K562 (cell line): Measurements from ENCODE around the gene PMPCA. TPM values are rescaled to one million over a fixed set of nuclear protein-coding genes. Genes with fewer than 3 reads are reported as not detected.
A peak's percentile ranks its signal among the peaks of the same experiment; 100 is the strongest.
"Not testable (repeated sequence)": the region's sequence is repeated elsewhere in the genome, so short reads cannot be mapped to it uniquely, and the experiment has no call there.

ENCODE experiments used
- ATAC-seq: fragments of 200-7000 bp; cut with Tn5 transposase; 3 replicates; pipeline ENCODE4 v1.9.1; 2020; ENCODE audit warnings: moderate library complexity
- BruUV-seq: library from RNA; stranded (reverse); fragments of 400-500 nt; replicated peaks from 2 replicates; lab custom pipeline; 2021; lab: Mats Ljungman, UMichigan
- CTCF ChIA-PET: fragments of 300-600 bp; formaldehyde crosslinking; extraction: SDS; loops from one replicate; lab custom pipeline; 2021; ENCODE audit warnings: low intra/inter-chr PET ratio; lab: Yijun Ruan, JAX
- POLR2A ChIA-PET: fragments of 300-600, 350-650 bp; sonication (Branson Sonifier 250); formaldehyde crosslinking; extraction: SDS; loops from one replicate; lab custom pipeline; 2021; ENCODE audit warnings: antibody characterized with exemption, inconsistent platforms; lab: Yijun Ruan, JAX
- DNase-seq, 4 experiments: peaks; one replicate each; pipeline versions ENCODE4 v3.0.0 to v3.0.0-alpha.2; 2011 to 2018; ENCODE audit warnings: low spot score in 3 of 4, mixed read lengths in 3 of 4; ENCODE audit errors: extremely low read depth in 1 of 4
- FAIRE-seq: peaks from 2 replicates; lab custom pipeline; 2011; peaks lifted over from hg19 to GRCh38; lab: Jason Lieb, UNC
- H2AFZ ChIP-seq: 2 replicates; pipeline ENCODE4 v1.6.0; 2011; ENCODE audit warnings: low read depth, low read length, control low read depth, inconsistent platforms
- H3K27ac ChIP-seq: fragments of 200-600 bp; 3 replicates; pipeline ENCODE4 v1.8.0; 2011; ENCODE audit warnings: low read depth, mild to moderate bottlenecking, control low read depth, inconsistent platforms, low read length, moderate library complexity, mixed read lengths; ENCODE audit errors: extremely low read depth
- H3K27me3 ChIP-seq, 2 experiments: fragments of 300-600 bp in 1 of 2; 2 replicates in 1 of 2; 3 replicates in 1 of 2; pipeline versions ENCODE4 v1.6.0 to v1.8.0; 2011; ENCODE audit warnings: inconsistent platforms in 2 of 2, low read length in 2 of 2, mild to moderate bottlenecking in 1 of 2, mixed read lengths in 1 of 2, moderate library complexity in 1 of 2; ENCODE audit not compliant: control insufficient read depth in 2 of 2, insufficient read depth in 2 of 2
- H3K36me3 ChIP-seq: fragments of 300-600 bp; 3 replicates; pipeline ENCODE4 v1.8.0; 2011; ENCODE audit warnings: mild to moderate bottlenecking, low read length, inconsistent platforms; ENCODE audit not compliant: control insufficient read depth, insufficient read depth
- H3K4me1 ChIP-seq, 2 experiments: fragments of 200-600 bp in 1 of 2; replicated peaks in 1 of 2; 2 replicates in 1 of 2; 3 replicates in 1 of 2; pipeline versions ENCODE4 v1.5.1 to v1.8.0; 2011; ENCODE audit warnings: inconsistent platforms in 2 of 2, low read length in 2 of 2, mild to moderate bottlenecking in 1 of 2, mixed read lengths in 1 of 2, moderate library complexity in 1 of 2; ENCODE audit not compliant: control insufficient read depth in 2 of 2, insufficient read depth in 2 of 2
- H3K4me2 ChIP-seq: 2 replicates; pipeline ENCODE4 v1.6.1; 2011; ENCODE audit warnings: low read length, control low read depth, inconsistent platforms, mixed read lengths; ENCODE audit not compliant: insufficient read depth
- H3K4me3 ChIP-seq: fragments of 200-600 bp; sonication (generic), shearing (Covaris generic); 2 replicates; pipeline ENCODE4 v1.5.1; 2016; ENCODE audit warnings: control low read depth, inconsistent platforms
- H3K79me2 ChIP-seq: fragments of 200-600 bp; 3 replicates; pipeline ENCODE4 v1.8.0; 2011; ENCODE audit warnings: low read length, inconsistent platforms; ENCODE audit not compliant: control insufficient read depth, insufficient read depth
- H3K9ac ChIP-seq, 2 experiments: 2 replicates each; pipeline versions ENCODE4 v1.6.0 to v1.6.1; 2011; ENCODE audit warnings: low read depth in 2 of 2, low read length in 2 of 2, control low read depth in 1 of 2, inconsistent platforms in 1 of 2, mild to moderate bottlenecking in 1 of 2, mixed read lengths in 1 of 2; ENCODE audit not compliant: insufficient read depth in 1 of 2
- H3K9me1 ChIP-seq: one replicate; pipeline ENCODE4 v1.6.0; 2011; ENCODE audit warnings: inconsistent platforms, mild to moderate bottlenecking, low read length, moderate library complexity; ENCODE audit not compliant: control insufficient read depth, insufficient read depth
- H3K9me3 ChIP-seq: replicated peaks from 2 replicates; pipeline ENCODE4 v1.5.1; 2011; ENCODE audit warnings: low read depth, low read length, inconsistent platforms; ENCODE audit not compliant: control insufficient read depth, insufficient read depth
- H4K20me1 ChIP-seq: replicated peaks from 2 replicates; pipeline ENCODE4 v1.6.1; 2011; ENCODE audit warnings: low read length, inconsistent platforms, mixed read lengths; ENCODE audit not compliant: control insufficient read depth, insufficient read depth
- GATAD2B ChIP-seq: fragments of 450-650 bp; IDR thresholded peaks from 2 replicates; pipeline ENCODE4 v1.6.1; 2017; ENCODE audit warnings: mild to moderate bottlenecking, borderline replicate concordance
- HMGN3 ChIP-seq: IDR thresholded peaks from 2 replicates; pipeline ENCODE4 v1.6.1; 2011; ENCODE audit warnings: borderline replicate concordance, low read depth, mild to moderate bottlenecking, mixed read lengths, low read length; ENCODE audit not compliant: insufficient read length; ENCODE audit errors: extremely low read depth
- HOXB6 ChIP-seq: fragments of 250-450 bp; sonication (Bioruptor Pico); IDR thresholded peaks from 2 replicates; pipeline ENCODE4 v1.5.1; 2022; ENCODE audit warnings: mild to moderate bottlenecking, borderline replicate concordance
- NFYB ChIP-seq: IDR thresholded peaks from 2 replicates; pipeline ENCODE4 v1.6.1; 2011; ENCODE audit warnings: mild to moderate bottlenecking, moderate library complexity; ENCODE audit not compliant: insufficient read length; ENCODE audit errors: extremely low read depth
- POLR2G ChIP-seq: fragments of 200-400 bp; formaldehyde crosslinking; IDR thresholded peaks from 2 replicates; pipeline ENCODE4 v1.6.1; 2017; ENCODE audit warnings: low read depth, mild to moderate bottlenecking, antibody characterized with exemption, low read length, moderate library complexity
- RBBP5 ChIP-seq: fragments of 200-600 bp; sonication (generic); IDR thresholded peaks from 2 replicates; pipeline ENCODE4 v1.6.1; 2012; ENCODE audit warnings: borderline replicate concordance, mild to moderate bottlenecking, low read length, control low read depth, inconsistent platforms; ENCODE audit not compliant: insufficient read depth, poor library complexity, severe bottlenecking
- RBFOX2 ChIP-seq: fragments of 200-400 bp; formaldehyde crosslinking; IDR thresholded peaks from 2 replicates; pipeline ENCODE4 v1.6.1; 2017; ENCODE audit warnings: low read depth, mild to moderate bottlenecking, low read length, moderate library complexity
- RBM15 ChIP-seq: fragments of 200-400 bp; formaldehyde crosslinking; IDR thresholded peaks from 2 replicates; pipeline ENCODE4 v1.6.1; 2018; ENCODE audit warnings: mild to moderate bottlenecking, low read length, moderate library complexity; ENCODE audit not compliant: insufficient read depth
- ZNF24 ChIP-seq: fragments of 450-650 bp; IDR thresholded peaks from 2 replicates; pipeline ENCODE4 v1.6.1; 2016
- whole genome bisulfite sequencing: fragments of 100-300 bp; shearing (Covaris generic); methylation state at CpG from one replicate; pipeline ENCODE4 v1.1.6; 2016; ENCODE audit warnings: low coverage, mixed read lengths; ENCODE audit not compliant: insufficient coverage; ENCODE audit errors: missing lambda C conversion rate; 5-methylcytosine and 5-hydroxymethylcytosine counted together
- in situ Hi-C: fragments of 300-500 bp; cut with MboI; formaldehyde crosslinking; loops from 4 replicates; pipeline ENCODE4 v1.15.0; 2018; ENCODE audit warnings: inconsistent platforms, mixed read lengths
- intact Hi-C: fragments of 100-400 bp; cut with micrococcal nuclease; formaldehyde crosslinking; loops from 2 replicates; pipeline ENCODE4 v1.14.2; 2022
- polyA plus RNA-seq, 8 experiments: library from polyadenylated mRNA; depleted of rRNA in 4 of 8; stranded (reverse) in 5 of 8; unstranded in 3 of 8; fragments of >200 nt; fragmentation: Nextera tagmentation in 2 of 8; fragmentation: Illumina TruSeq in 1 of 8; extraction: Ambion mirVana in 2 of 8; extraction: Trizol in 1 of 8; gene quantifications; 2 replicates each; pipeline versions ENCODE4 v1.2.1 to v1.2.3, GENCODE V29; 2011 to 2014; ENCODE audit warnings: inconsistent platforms in 1 of 8, missing spikeins in 1 of 8
- total RNA-seq, 7 experiments: library from RNA; depleted of rRNA in 6 of 7; stranded (reverse); fragments of >200 nt in 6 of 7; fragmentation: Illumina TruSeq in 2 of 7; extraction: Trizol in 2 of 7; gene quantifications; 2 replicates each; pipeline versions ENCODE4 v1.2.1 to v1.2.3, GENCODE V29; 2011 to 2021; ENCODE audit warnings: low replicate concordance in 1 of 7

The PMPCA gene
- total and polyA plus RNA-seq, 9 of the 15 experiments (the other 6 are each of a cell fraction or from before 2014, with no cell fraction given): 23.9 to 143 (median 86.6) TPM

DNA sequence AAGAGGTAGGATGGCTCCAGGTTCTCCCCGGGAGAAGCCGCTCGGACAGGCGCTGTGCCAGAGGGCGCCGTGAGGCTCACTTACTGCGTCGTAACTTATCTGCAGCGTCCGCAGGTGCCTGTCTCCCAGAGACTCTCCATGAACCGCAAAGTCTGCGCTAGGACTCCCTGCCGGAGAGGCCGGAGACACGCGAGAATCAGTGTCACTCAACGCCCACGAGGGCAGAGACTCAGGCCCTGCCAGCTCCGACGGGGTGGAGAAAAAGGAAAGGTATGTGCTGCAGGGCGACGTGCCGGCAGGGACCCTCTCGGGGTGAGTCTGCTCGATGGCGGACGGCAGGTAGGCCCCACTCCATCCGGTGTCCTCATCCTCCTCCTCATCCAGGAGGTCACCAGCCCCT lies 3.4 kb upstream of the PMPCA start:
- intact Hi-C loops, H3K9me1 ChIP-seq, in situ Hi-C loops, H3K27me3 ChIP-seq, H3K27ac ChIP-seq, FAIRE-seq, H4K20me1 ChIP-seq, CTCF ChIA-PET, H2AFZ ChIP-seq, H3K4me2 ChIP-seq, H3K9me3 ChIP-seq, POLR2A ChIA-PET, ATAC-seq, H3K4me3 ChIP-seq, DNase-seq: not testable (repeated sequence)
- peak; percentile 52 for TF ChIP-seq POLR2G
- TF ChIP-seq RBFOX2: peak; percentile 30; the same call in 1 of the 2 replicates
- peaks cover 72% of the 10 kb centered on the region for H3K36me3 ChIP-seq
- 88% methylated on average over 27 of the region's 28 CpGs for WGBS
- TSS peak; percentile 5 for BruUV-seq
- H3K9ac ChIP-seq: 0 out of 4 replicates have a peak overlapping the region, but pooled peaks of 1 of the 2 experiments have one; percentile 75
- H3K4me1 ChIP-seq: peaks cover 16 to 45% of the 10 kb centered on the region in 2 experiments; a peak in 4 of 5 replicates
- peaks cover 47% of the 10 kb centered on the region for H3K79me2 ChIP-seq

DNA sequence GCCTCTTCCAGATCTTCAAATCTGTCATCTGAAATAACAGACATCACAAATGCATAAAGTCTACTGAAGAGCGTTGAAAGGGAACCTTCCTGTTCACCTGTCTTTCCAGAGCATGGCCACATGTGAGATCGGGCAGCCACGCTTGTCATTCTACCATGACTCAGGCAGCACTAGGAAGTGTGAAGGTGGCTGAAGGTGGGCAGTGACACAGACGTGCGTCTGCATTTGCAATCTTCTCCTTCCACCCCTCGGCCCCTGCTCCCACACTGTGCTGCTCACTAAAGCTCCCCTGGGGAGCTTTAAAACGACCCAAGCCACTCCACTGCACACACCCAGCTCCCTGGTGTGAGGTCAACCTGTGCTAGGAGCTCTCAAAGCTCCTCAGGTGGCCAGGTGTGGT lies 2.5 kb upstream of the PMPCA start:
- Histone ChIP-seq H2AFZ (no peak overlapping the region), H3K36me3 (peaks cover 73% of the 10 kb centered on the region), H3K79me2 (peaks cover 55% of the 10 kb centered on the region), H3K4me2 (no peak overlapping the region), H3K9me1 (no peaks in the 10 kb centered on the region), H3K4me3 (no peak overlapping the region), H3K9ac (peak overlapping the region in 1 of 2 experiments; percentile 55; a peak in 2 of 4 replicates), H3K9me3 (no peaks in the 10 kb centered on the region), H3K4me1 (peaks cover 16 to 45% of the 10 kb centered on the region in 2 experiments; a peak in 4 of 5 replicates), H3K27me3 (no peaks in the 10 kb centered on the region), H4K20me1 (no peaks in the 10 kb centered on the region; the same call in none of the 2 replicates), H3K27ac (no peak overlapping the region)
- BruUV-seq: no TSS peak
- FAIRE-seq (no peak), ATAC-seq (no peak), DNase-seq (no peak)
- POLR2A ChIA-PET: interaction anchor here (1.7 kb wide), 1 partner anchor 11 kb away, joined by 6 read pairs; no protein-coding TSS in a partner anchor
- TF ChIP-seq POLR2G (0 out of 2 replicates have a peak, but pooled peaks have one; percentile 46), ZNF24 (no peak), HOXB6 (no peak), NFYB (no peak), GATAD2B (no peak), RBBP5 (no peak), HMGN3 (no peak), RBM15 (no peak)
- intact Hi-C loops (no loop called here), in situ Hi-C loops (no loop called here)
- CTCF ChIA-PET: no interaction called here
- WGBS: 81% methylated on average over 7 of the region's 7 CpGs
